ENCODE data around the gene HSPA12B.

Gene HSPA12B

DNA sequence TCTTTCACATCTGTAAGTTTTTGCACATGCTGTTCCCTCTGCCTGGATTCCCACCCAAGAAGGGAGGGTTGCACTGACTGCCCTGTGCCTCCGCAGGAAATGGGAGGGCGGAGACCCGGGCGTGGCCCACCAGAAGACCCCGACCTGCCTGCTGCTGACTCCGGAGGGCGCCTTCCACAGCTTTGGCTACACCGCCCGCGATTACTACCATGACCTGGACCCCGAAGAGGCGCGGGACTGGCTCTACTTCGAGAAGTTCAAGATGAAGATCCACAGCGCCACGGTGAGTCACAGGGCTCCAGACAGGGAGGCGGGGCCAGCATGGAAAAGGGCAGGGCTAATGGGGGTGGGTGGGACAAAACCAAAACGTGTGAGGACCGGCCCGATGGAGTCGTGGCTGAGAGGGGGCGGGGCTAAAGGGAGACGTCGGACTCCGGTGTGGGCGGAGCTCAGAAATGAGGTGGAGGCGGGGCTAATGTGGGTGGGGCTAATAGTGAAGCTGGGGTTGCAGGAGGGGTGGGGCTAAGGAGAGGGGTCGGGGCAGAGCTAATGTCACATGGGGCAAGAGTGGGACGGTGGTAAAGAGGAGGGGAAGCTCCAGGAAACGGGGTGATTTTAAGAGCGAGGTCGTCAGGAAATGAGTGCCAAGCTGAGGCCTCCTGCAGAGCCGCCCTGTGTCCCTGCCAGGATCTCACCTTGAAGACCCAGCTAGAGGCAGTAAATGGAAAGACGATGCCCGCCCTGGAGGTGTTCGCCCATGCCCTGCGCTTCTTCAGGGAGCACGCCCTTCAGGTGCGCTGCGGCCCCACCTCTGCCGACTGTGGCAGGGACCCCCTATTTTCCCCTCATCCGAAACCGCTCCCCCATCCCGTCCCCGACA, 12.6 kb downstream of the HSPA12B start (continued):
- TF ChIP-seq, protein P1, sequence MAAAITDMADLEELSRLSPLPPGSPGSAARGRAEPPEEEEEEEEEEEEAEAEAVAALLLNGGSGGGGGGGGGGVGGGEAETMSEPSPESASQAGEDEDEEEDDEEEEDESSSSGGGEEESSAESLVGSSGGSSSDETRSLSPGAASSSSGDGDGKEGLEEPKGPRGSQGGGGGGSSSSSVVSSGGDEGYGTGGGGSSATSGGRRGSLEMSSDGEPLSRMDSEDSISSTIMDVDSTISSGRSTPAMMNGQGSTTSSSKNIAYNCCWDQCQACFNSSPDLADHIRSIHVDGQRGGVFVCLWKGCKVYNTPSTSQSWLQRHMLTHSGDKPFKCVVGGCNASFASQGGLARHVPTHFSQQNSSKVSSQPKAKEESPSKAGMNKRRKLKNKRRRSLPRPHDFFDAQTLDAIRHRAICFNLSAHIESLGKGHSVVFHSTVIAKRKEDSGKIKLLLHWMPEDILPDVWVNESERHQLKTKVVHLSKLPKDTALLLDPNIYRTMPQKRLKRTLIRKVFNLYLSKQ (tag by site-specific recombination; IDR thresholded peaks at IDR 0.05; ENCODE audit: borderline replicate concordance), result no peak
- TF ChIP-seq ZNF2 (tag by site-specific recombination; IDR thresholded peaks at IDR 0.05) (no peak), ZNF169 (tag by site-specific recombination; IDR thresholded peaks at IDR 0.05) (no peak), ZNF792 (tag by site-specific recombination; IDR thresholded peaks at IDR 0.05) (no peak)

DNA sequence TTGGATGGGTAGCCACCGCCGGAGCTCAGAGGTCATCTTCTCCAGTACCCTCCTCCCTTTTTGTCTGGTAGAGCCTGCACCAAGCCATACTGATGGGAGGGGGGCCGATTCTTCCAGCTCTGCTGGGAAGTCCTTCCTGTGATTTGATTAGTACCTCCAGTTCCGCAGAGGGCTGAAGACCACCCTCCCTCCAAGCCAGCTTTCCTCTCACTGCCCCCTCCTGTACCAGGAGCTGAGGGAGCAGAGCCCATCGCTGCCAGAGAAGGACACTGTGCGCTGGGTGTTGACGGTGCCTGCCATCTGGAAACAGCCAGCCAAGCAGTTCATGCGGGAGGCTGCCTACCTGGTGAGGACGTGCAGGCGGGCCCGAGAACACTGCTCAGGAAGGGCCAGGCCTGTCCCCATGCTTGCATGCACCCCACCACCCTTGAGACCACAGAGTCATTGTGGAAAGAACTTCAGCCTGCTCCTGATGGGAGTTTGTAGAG, 13.2 kb downstream of the HSPA12B start:
- ChIA-PET CTCF (interaction anchor here (0.6 to 2.3 kb wide), 8 partner anchors 23 to 1157 kb away, joined by 3 to 12 read pairs (median 4); no protein-coding TSS in a partner anchor), POLR2A (interaction anchor here (3.1 kb wide), 1 partner anchor 22 kb away, joined by 19 read pairs; the partner anchor contains the start of gene ADISSP)
- Histone ChIP-seq H3K27ac (ENCODE audit: extremely low read depth, low read depth, low read length) (no peak overlapping the region), H3K4me1 (ENCODE audit: control insufficient read depth, insufficient read depth, low read length) (no peaks in the 10 kb centered on the region), H3K4me3 (ENCODE audit: low read depth, low read length) (no peak overlapping the region), H3K36me3 (ENCODE audit: control insufficient read depth in 2 of 2, insufficient read depth in 1 of 2, low read length in 2 of 2) (peaks cover 0 to 2% of the 10 kb centered on the region in 2 experiments; a peak in 1 of 3 replicates), H3K9me3 (ENCODE audit: control insufficient read depth, insufficient read depth, low read depth, low read length) (no peaks in the 10 kb centered on the region)
- TF ChIP-seq ZNF433 (tag by site-specific recombination; IDR thresholded peaks at IDR 0.05; ENCODE audit: low read depth), result no peak
- TF ChIP-seq ZNF558 (tag by site-specific recombination; IDR thresholded peaks at IDR 0.05), result no peak
- TF ChIP-seq ZBTB1 (tag by site-specific recombination; IDR thresholded peaks at IDR 0.05), result no peak
- TF ChIP-seq ZNF112 (tag by site-specific recombination; IDR thresholded peaks at IDR 0.05), result no peak
- TF ChIP-seq ZNF138 (tag by site-specific recombination; IDR thresholded peaks at IDR 0.05; ENCODE audit: borderline replicate concordance), result no peak
- no peak for TF ChIP-seq ZNF76 (tag by site-specific recombination; IDR thresholded peaks at IDR 0.05; ENCODE audit: borderline replicate concordance, low read depth)

DNA sequence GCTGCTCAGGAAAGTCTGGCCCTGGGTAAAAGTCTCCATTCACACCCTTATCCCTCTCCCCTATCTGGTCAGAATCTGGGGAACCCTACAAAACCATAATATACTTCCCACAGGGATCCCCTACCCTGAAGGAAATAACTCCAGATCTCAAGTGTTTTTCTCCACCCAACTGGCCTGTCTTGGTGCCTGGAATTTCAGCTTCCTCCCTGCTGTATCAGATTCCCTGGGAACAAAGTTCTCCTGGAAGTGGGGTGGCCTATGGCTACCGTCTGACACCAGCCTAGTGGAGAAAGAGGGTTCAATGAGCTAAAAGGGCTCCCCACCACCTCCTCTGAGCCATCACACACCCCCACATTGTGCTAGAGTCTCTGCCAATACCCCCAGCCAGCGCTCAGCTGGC, 15.0 kb downstream of the HSPA12B start:
- peaks cover 4% of the 10 kb centered on the region; the same call in 1 of the 2 replicates for H3K4me1 ChIP-seq (ENCODE audit: control insufficient read depth, insufficient read depth, low read length)
- H3K36me3 ChIP-seq (ENCODE audit: control insufficient read depth in 2 of 2, insufficient read depth in 1 of 2, low read length in 2 of 2), result peaks cover 0 to 12% of the 10 kb centered on the region in 2 experiments; a peak in 1 of 3 replicates
- POLR2A ChIA-PET, result interaction anchor here (0.7 to 0.9 kb wide), 2 partner anchors 20 to 49 kb away, joined by 4 read pairs; partner anchors contain the start of genes ADISSP and CDC25B
- no peak overlapping the region for H3K27ac ChIP-seq (ENCODE audit: extremely low read depth, low read depth, low read length)
- no peaks in the 10 kb centered on the region for H3K9me3 ChIP-seq (ENCODE audit: control insufficient read depth, insufficient read depth, low read depth, low read length)
- CTCF ChIA-PET, result interaction anchor here (0.6 to 9.8 kb wide), 8 partner anchors 9 to 128 kb away, joined by 3 to 133 read pairs (median 3); partner anchors contain the start of gene ADISSP
- H3K4me3 ChIP-seq (ENCODE audit: low read depth, low read length), result no peak overlapping the region
- no peak for TF ChIP-seq ZFP3 (tag by site-specific recombination; IDR thresholded peaks at IDR 0.05; ENCODE audit: low read depth)
- TF ChIP-seq ZNF514 (tag by site-specific recombination; IDR thresholded peaks at IDR 0.05), result no peak
- TF ChIP-seq ZXDB (tag by site-specific recombination; IDR thresholded peaks at IDR 0.05), result no peak
- no peak for TF ChIP-seq ZNF416 (tag by site-specific recombination; IDR thresholded peaks at IDR 0.05)
- no peak for TF ChIP-seq ZNF335 (tag by site-specific recombination; conservative IDR thresholded peaks at IDR 0.05)
- TF ChIP-seq, protein P2, sequence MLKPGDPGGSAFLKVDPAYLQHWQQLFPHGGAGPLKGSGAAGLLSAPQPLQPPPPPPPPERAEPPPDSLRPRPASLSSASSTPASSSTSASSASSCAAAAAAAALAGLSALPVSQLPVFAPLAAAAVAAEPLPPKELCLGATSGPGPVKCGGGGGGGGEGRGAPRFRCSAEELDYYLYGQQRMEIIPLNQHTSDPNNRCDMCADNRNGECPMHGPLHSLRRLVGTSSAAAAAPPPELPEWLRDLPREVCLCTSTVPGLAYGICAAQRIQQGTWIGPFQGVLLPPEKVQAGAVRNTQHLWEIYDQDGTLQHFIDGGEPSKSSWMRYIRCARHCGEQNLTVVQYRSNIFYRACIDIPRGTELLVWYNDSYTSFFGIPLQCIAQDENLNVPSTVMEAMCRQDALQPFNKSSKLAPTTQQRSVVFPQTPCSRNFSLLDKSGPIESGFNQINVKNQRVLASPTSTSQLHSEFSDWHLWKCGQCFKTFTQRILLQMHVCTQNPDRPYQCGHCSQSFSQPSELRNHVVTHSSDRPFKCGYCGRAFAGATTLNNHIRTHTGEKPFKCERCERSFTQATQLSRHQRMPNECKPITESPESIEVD (tag by site-specific recombination; IDR thresholded peaks at IDR 0.05), result no peak
- TF ChIP-seq, protein P3, sequence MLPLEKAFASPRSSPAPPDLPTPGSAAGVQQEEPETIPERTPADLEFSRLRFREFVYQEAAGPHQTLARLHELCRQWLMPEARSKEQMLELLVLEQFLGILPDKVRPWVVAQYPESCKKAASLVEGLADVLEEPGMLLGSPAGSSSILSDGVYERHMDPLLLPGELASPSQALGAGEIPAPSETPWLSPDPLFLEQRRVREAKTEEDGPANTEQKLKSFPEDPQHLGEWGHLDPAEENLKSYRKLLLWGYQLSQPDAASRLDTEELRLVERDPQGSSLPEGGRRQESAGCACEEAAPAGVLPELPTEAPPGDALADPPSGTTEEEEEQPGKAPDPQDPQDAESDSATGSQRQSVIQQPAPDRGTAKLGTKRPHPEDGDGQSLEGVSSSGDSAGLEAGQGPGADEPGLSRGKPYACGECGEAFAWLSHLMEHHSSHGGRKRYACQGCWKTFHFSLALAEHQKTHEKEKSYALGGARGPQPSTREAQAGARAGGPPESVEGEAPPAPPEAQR (tag by site-specific recombination; IDR thresholded peaks at IDR 0.05), result no peak
- no peak for TF ChIP-seq SETDB1 (IDR thresholded peaks at IDR 0.05; ENCODE audit: insufficient read length, low read length)
- TF ChIP-seq, protein P4, sequence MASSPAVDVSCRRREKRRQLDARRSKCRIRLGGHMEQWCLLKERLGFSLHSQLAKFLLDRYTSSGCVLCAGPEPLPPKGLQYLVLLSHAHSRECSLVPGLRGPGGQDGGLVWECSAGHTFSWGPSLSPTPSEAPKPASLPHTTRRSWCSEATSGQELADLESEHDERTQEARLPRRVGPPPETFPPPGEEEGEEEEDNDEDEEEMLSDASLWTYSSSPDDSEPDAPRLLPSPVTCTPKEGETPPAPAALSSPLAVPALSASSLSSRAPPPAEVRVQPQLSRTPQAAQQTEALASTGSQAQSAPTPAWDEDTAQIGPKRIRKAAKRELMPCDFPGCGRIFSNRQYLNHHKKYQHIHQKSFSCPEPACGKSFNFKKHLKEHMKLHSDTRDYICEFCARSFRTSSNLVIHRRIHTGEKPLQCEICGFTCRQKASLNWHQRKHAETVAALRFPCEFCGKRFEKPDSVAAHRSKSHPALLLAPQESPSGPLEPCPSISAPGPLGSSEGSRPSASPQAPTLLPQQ (tag by site-specific recombination; IDR thresholded peaks at IDR 0.05), result no peak
- TF ChIP-seq BCL11B (tag by site-specific recombination; IDR thresholded peaks at IDR 0.05; ENCODE audit: low read depth), result no peak
- no peak for TF ChIP-seq ZSCAN23 (tag by site-specific recombination; IDR thresholded peaks at IDR 0.05)
- no peak for TF ChIP-seq ZNF324 (tag by site-specific recombination; IDR thresholded peaks at IDR 0.05)
- TF ChIP-seq, protein P5, sequence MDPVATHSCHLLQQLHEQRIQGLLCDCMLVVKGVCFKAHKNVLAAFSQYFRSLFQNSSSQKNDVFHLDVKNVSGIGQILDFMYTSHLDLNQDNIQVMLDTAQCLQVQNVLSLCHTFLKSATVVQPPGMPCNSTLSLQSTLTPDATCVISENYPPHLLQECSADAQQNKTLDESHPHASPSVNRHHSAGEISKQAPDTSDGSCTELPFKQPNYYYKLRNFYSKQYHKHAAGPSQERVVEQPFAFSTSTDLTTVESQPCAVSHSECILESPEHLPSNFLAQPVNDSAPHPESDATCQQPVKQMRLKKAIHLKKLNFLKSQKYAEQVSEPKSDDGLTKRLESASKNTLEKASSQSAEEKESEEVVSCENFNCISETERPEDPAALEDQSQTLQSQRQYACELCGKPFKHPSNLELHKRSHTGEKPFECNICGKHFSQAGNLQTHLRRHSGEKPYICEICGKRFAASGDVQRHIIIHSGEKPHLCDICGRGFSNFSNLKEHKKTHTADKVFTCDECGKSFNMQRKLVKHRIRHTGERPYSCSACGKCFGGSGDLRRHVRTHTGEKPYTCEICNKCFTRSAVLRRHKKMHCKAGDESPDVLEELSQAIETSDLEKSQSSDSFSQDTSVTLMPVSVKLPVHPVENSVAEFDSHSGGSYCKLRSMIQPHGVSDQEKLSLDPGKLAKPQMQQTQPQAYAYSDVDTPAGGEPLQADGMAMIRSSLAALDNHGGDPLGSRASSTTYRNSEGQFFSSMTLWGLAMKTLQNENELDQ (tag by site-specific recombination; IDR thresholded peaks at IDR 0.05; ENCODE audit: low read depth), result no peak
- no peak for TF ChIP-seq MYNN (tag by site-specific recombination; IDR thresholded peaks at IDR 0.05; ENCODE audit: borderline replicate concordance)
